SK-N-SH treated with all-trans-retinoic acid at 6 μM for 48 hours (cell line): Measurements from ENCODE around the gene ETF1.

Source experiments
- ATAC-seq: fragments of 200-7000 bp; cut with Tn5 transposase; 3 replicates; pipeline ENCODE4 v1.9.1; 2020; ENCODE audit warnings: mild to moderate bottlenecking, moderate library complexity
- BACH2 ChIP-seq: fragments of 250-450 bp; sonication (Bioruptor Pico); IDR thresholded peaks from 2 replicates; pipeline ENCODE4 v1.9.0; 2021; ENCODE audit warnings: mild to moderate bottlenecking, borderline replicate concordance
- CSDC2 ChIP-seq: fragments of 250-450 bp; sonication (Bioruptor Pico); IDR thresholded peaks from 2 replicates; pipeline ENCODE4 v1.5.0; 2020; ENCODE audit warnings: mild to moderate bottlenecking, moderate library complexity
- GLIS3 ChIP-seq: fragments of 250-450 bp; sonication (Bioruptor Pico); IDR thresholded peaks from 2 replicates; pipeline ENCODE4 v1.5.0; 2020; ENCODE audit warnings: mild to moderate bottlenecking, moderate library complexity
- ISL1 ChIP-seq: fragments of 250-450 bp; sonication (Bioruptor Pico); IDR thresholded peaks from 2 replicates; pipeline ENCODE4 v2.1.2; 2022; ENCODE audit warnings: mild to moderate bottlenecking, moderate library complexity
- OSR1 ChIP-seq: fragments of 250-450 bp; sonication (Bioruptor Pico); IDR thresholded peaks from 2 replicates; pipeline ENCODE4 v1.8.0; 2022; ENCODE audit warnings: moderate library complexity, mild to moderate bottlenecking, inconsistent platforms
- PPARA ChIP-seq: fragments of 250-450 bp; sonication (Bioruptor Pico); IDR thresholded peaks from 2 replicates; pipeline ENCODE4 v1.5.0; 2020; ENCODE audit warnings: mild to moderate bottlenecking, borderline replicate concordance
- RARB ChIP-seq: fragments of 250-450 bp; sonication (Bioruptor Pico); IDR thresholded peaks from 2 replicates; pipeline ENCODE4 v1.8.0; 2021; ENCODE audit warnings: mild to moderate bottlenecking, moderate library complexity
- SNAI2 ChIP-seq: fragments of 250-450 bp; sonication (Bioruptor Pico); IDR thresholded peaks from 2 replicates; pipeline ENCODE4 v1.5.0; 2020; ENCODE audit warnings: mild to moderate bottlenecking, moderate library complexity
- TCF4 ChIP-seq: fragments of 250-450 bp; sonication (Bioruptor Pico); IDR thresholded peaks from 2 replicates; pipeline ENCODE4 v1.8.0; 2021; ENCODE audit warnings: mild to moderate bottlenecking, moderate library complexity, borderline replicate concordance
- TOX ChIP-seq: fragments of 250-450 bp; sonication (Bioruptor Pico); IDR thresholded peaks from 2 replicates; pipeline ENCODE4 v1.8.0; 2021; ENCODE audit warnings: mild to moderate bottlenecking, moderate library complexity, borderline replicate concordance
- ZC3H10 ChIP-seq: fragments of 250-450 bp; sonication (Bioruptor Pico); IDR thresholded peaks from 2 replicates; pipeline ENCODE4 v1.5.1; 2021; ENCODE audit warnings: mild to moderate bottlenecking, moderate library complexity
- ZFP3 ChIP-seq: fragments of 250-450 bp; sonication (Bioruptor Pico); IDR thresholded peaks from 2 replicates; pipeline ENCODE4 v1.5.0; 2020; ENCODE audit warnings: mild to moderate bottlenecking, moderate library complexity
- ZFP30 ChIP-seq: fragments of 450-650 bp; formaldehyde crosslinking; IDR thresholded peaks from 2 replicates; pipeline ENCODE4 v1.5.0; 2022; ENCODE audit warnings: mild to moderate bottlenecking, moderate library complexity
- ZNF565 ChIP-seq: fragments of 450-650 bp; formaldehyde crosslinking; conservative IDR thresholded peaks from 2 replicates; pipeline ENCODE4 v1.5.0; 2020; ENCODE audit warnings: low read depth, mild to moderate bottlenecking, moderate library complexity
- ZNF70 ChIP-seq: fragments of 450-650 bp; formaldehyde crosslinking; IDR thresholded peaks from 2 replicates; pipeline ENCODE4 v1.5.0; 2020; ENCODE audit warnings: mild to moderate bottlenecking, moderate library complexity
- ZNF8 ChIP-seq: fragments of 450-650 bp; formaldehyde crosslinking; IDR thresholded peaks from 2 replicates; pipeline ENCODE4 v1.5.0; 2020; ENCODE audit warnings: mild to moderate bottlenecking, moderate library complexity
- TF ChIP-seq, protein P1 (sequence below): fragments of 250-450 bp; sonication (Bioruptor Pico); IDR thresholded peaks from 2 replicates; pipeline ENCODE4 v1.5.0; 2020; ENCODE audit warnings: mild to moderate bottlenecking, moderate library complexity
- TF ChIP-seq, protein P2 (sequence below): fragments of 250-450 bp; sonication (Bioruptor Pico); IDR thresholded peaks from 2 replicates; pipeline ENCODE4 v1.5.1; 2020; ENCODE audit warnings: low read depth, mild to moderate bottlenecking, moderate library complexity
- TF ChIP-seq, protein P3 (sequence below): fragments of 250-450 bp; sonication (Bioruptor Pico); IDR thresholded peaks from 2 replicates; pipeline ENCODE4 v1.5.1; 2021; ENCODE audit warnings: mild to moderate bottlenecking, moderate library complexity

The ETF1 gene

DNA sequence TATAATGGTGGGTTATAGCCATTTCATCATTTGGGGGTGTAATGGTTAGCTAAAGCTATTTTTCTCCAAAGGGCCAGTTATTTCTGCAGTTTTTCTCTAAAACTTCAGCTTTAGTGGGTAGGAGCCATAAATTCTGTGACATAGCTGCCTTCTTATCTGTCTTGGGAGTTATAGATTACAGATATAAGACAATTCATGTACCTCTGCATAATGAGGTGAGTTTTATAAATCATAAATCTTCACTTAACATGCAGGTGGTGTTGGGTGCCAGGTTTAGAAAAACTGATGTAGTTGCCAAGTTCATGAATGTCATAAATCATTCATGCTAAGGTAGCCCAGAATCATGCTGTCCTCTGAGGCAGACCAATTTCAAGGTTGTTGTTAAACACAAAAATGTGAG lies 42.1 kb upstream of the ETF1 start (continued):
- TF ChIP-seq, protein P1, sequence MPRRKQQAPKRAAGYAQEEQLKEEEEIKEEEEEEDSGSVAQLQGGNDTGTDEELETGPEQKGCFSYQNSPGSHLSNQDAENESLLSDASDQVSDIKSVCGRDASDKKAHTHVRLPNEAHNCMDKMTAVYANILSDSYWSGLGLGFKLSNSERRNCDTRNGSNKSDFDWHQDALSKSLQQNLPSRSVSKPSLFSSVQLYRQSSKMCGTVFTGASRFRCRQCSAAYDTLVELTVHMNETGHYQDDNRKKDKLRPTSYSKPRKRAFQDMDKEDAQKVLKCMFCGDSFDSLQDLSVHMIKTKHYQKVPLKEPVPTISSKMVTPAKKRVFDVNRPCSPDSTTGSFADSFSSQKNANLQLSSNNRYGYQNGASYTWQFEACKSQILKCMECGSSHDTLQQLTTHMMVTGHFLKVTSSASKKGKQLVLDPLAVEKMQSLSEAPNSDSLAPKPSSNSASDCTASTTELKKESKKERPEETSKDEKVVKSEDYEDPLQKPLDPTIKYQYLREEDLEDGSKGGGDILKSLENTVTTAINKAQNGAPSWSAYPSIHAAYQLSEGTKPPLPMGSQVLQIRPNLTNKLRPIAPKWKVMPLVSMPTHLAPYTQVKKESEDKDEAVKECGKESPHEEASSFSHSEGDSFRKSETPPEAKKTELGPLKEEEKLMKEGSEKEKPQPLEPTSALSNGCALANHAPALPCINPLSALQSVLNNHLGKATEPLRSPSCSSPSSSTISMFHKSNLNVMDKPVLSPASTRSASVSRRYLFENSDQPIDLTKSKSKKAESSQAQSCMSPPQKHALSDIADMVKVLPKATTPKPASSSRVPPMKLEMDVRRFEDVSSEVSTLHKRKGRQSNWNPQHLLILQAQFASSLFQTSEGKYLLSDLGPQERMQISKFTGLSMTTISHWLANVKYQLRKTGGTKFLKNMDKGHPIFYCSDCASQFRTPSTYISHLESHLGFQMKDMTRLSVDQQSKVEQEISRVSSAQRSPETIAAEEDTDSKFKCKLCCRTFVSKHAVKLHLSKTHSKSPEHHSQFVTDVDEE (CRISPR knock-in tag) = no peak
- TF ChIP-seq ZNF565 (CRISPR knock-in tag) = no peak
- no peak for TF ChIP-seq RARB (CRISPR knock-in tag)
- no peak for TF ChIP-seq PPARA

DNA sequence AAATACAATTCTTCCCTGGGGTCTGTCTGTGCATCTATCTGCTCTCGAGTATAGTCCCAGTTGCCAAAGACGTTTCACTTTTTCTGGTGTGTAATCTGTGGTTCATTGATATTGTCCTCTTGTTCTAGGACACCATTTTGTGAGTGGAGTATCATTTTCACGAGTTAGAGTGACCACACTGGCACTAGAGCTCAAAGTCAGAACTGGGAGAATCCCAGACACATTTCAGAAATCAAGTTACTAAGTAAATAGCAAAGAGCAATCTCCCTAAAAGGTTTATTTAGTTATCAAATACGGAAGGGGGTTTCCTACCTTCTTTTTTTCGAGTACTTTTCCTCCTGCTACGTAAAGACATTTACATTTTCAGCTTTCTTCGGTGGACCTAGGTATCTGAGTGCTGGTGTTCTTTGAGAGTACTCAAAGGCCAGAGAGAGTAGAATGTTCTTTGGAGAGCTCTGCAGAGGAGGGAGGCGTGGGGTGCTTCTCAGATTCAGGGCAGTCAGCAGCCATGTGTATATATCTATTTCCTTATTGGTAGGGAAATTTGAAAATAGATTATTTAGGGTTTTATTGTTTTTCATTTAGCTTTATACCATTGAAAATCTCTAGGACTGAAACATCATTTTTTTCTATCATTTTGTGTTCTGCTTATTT lies 41.1 kb upstream of the ETF1 start:
- no peak for ATAC-seq
- TF ChIP-seq, protein P2, sequence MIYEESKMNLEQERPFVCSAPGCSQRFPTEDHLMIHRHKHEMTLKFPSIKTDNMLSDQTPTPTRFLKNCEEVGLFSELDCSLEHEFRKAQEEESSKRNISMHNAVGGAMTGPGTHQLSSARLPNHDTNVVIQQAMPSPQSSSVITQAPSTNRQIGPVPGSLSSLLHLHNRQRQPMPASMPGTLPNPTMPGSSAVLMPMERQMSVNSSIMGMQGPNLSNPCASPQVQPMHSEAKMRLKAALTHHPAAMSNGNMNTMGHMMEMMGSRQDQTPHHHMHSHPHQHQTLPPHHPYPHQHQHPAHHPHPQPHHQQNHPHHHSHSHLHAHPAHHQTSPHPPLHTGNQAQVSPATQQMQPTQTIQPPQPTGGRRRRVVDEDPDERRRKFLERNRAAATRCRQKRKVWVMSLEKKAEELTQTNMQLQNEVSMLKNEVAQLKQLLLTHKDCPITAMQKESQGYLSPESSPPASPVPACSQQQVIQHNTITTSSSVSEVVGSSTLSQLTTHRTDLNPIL = no peak
- no peak for TF ChIP-seq ZFP30 (CRISPR knock-in tag)
- no peak for TF ChIP-seq SNAI2 (CRISPR knock-in tag)
- TF ChIP-seq BACH2 (CRISPR knock-in tag) = no peak

DNA sequence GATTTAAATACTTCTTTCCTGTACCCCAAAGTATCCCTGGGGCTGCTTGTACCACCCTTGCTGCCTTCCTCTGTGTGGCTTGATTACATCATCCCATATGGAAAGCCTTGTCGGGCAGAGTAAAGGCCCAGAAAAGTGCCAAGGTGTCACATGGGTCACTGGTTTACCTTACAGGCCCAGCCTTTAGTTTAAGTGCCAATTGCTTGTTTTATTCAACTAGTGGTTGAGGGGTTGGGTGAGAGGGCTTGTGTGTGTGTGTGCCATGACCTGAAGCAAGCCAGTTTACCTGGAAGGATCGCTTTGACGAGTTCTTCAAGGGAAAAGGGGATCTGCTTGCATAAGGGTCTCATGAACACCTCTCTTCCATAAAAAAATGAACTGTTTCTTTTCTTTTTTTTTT lies 39.9 kb upstream of the ETF1 start:
- ATAC-seq = no peak

DNA sequence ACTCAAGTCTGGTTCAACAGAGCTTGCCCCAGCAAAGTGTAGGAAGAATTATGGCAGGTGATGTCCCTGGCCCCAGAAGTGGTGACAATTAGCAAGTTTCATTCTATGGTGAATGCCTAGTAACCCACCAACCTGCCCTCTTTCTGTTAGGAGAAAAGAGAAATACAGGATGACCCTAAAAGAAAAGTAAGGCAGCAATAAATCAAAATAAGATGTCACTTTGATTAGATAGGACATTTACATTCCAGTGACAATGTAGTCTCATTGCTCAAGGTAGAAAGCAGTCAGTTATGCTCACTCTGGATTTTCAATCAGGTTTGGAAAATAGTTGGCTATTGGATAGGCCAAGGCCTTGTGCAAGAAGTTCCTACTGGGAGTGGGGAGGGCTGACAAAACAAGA lies 37.7 kb upstream of the ETF1 start:
- TF ChIP-seq ZC3H10 (CRISPR knock-in tag) (no peak), ZNF565 (CRISPR knock-in tag) (no peak), CSDC2 (CRISPR knock-in tag) (no peak), ZNF8 (CRISPR knock-in tag) (no peak), ZNF70 (CRISPR knock-in tag) (no peak), OSR1 (CRISPR knock-in tag) (no peak)
- TF ChIP-seq, protein P3, sequence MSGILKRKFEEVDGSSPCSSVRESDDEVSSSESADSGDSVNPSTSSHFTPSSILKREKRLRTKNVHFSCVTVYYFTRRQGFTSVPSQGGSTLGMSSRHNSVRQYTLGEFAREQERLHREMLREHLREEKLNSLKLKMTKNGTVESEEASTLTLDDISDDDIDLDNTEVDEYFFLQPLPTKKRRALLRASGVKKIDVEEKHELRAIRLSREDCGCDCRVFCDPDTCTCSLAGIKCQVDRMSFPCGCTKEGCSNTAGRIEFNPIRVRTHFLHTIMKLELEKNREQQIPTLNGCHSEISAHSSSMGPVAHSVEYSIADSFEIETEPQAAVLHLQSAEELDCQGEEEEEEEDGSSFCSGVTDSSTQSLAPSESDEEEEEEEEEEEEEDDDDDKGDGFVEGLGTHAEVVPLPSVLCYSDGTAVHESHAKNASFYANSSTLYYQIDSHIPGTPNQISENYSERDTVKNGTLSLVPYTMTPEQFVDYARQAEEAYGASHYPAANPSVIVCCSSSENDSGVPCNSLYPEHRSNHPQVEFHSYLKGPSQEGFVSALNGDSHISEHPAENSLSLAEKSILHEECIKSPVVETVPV (CRISPR knock-in tag) = no peak
- TF ChIP-seq, protein P1 (CRISPR knock-in tag) = no peak
- no peak for ATAC-seq

More for the DNA sequence above, 39.9 kb upstream of the ETF1 start:
- no peak for TF ChIP-seq ZFP3
- TF ChIP-seq ISL1 (CRISPR knock-in tag) = no peak
- no peak for TF ChIP-seq ZFP30 (CRISPR knock-in tag)
- no peak for TF ChIP-seq GLIS3
- no peak for TF ChIP-seq TOX (CRISPR knock-in tag)

DNA sequence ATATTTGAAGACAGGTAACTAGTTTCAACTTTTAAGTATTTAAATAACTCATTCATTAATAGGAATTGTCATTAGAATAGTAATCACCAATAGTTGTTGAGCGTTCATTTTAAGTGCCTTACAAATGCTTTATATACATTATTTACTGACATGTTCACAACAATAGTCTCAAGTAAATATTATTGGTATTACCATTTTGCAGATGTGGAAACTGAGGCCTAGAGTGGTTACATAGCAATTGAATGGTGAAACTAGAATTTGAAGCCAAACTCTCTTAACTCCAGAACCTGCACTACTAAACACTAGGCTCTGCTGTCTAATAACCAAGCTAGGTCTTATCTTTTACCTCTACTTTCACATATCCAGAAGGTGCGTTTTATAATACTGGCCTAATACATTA lies 37.0 kb upstream of the ETF1 start:
- TF ChIP-seq ZNF70 (CRISPR knock-in tag) (no peak), ISL1 (CRISPR knock-in tag) (no peak), ZC3H10 (CRISPR knock-in tag) (no peak), PPARA (no peak), TCF4 (no peak), CSDC2 (CRISPR knock-in tag) (no peak), BACH2 (CRISPR knock-in tag) (no peak)
- TF ChIP-seq, protein P3 (CRISPR knock-in tag) = no peak
- ATAC-seq = no peak
